C4-2B (cell line): ENCODE measurements around the gene DYDC2.

ENCODE experiments used
- CTCF ChIP-seq: fragments of 450-650 bp; conservative IDR thresholded peaks from 2 replicates; pipeline ENCODE4 v1.5.1; 2017; ENCODE audit warnings: mild to moderate bottlenecking
- ZFX ChIP-seq: fragments of 450-650 bp; IDR thresholded peaks from 2 replicates; pipeline ENCODE4 v1.6.1; 2017

GRCh38 chr10:80321183-80321582, 35.4 kb upstream of the DYDC2 start:
- TF ChIP-seq CTCF = no peak
- no peak for TF ChIP-seq ZFX
